Peyer's patch (tissue), 4 donors: ENCODE results near the gene TIGD3.

Experiments used
- CTCF ChIP-seq, 6 experiments: fragments of 450-650 bp in 4 of 6; fragments of 200-600 bp in 2 of 6; sonication (generic) in 1 of 6; IDR thresholded peaks; one replicate each; pipeline ENCODE4 v1.5.1; 2017 to 2019; ENCODE audit warnings: antibody characterized with exemption in 6 of 6, mild to moderate bottlenecking in 3 of 6, moderate library complexity in 1 of 6
- POLR2A ChIP-seq, 2 donors: fragments of 450-650 bp; IDR thresholded peaks; one replicate each; pipeline ENCODE4 v1.5.1; 2017; ENCODE audit warnings: antibody characterized with exemption in 2 of 2, mild to moderate bottlenecking in 2 of 2, moderate library complexity in 2 of 2

- peak; percentile 61 to 99 (median 88) for TF ChIP-seq CTCF (IDR thresholded peaks at IDR 0.05)
- TF ChIP-seq POLR2A (IDR thresholded peaks at IDR 0.05), result peak in 1 of 2 donors; percentile 26
Observed at GRCh38 chr11:65366340-65366773, 11.8 kb downstream of the TIGD3 start.
